LNCaP clone FGC (cell line): ENCODE results near the gene NUDT9.
A peak's percentile ranks its signal among the peaks of the same experiment; 100 is the strongest.
"Not testable (repeated sequence)": the region's sequence is repeated elsewhere in the genome, so short reads cannot be mapped to it uniquely, and the experiment has no call there.

Experiments
- DNase-seq: peaks from one replicate; pipeline ENCODE4 v3.0.0-alpha.2; 2011; ENCODE audit warnings: low read depth
- H3K4me3 ChIP-seq: 2 replicates; pipeline ENCODE4 v1.5.1; 2011; ENCODE audit warnings: mild to moderate bottlenecking, low read depth, low read length, control low read depth
- TF ChIP-seq, protein P1 (sequence below): IDR thresholded peaks from 2 replicates; pipeline ENCODE4 v1.5.1; 2012; ENCODE audit warnings: mild to moderate bottlenecking; ENCODE audit not compliant: control insufficient read depth, insufficient read depth; ENCODE audit errors: extremely low read depth

NUDT9 gene

GRCh38 chr4:87399954-87400353 lies 22.4 kb upstream of the NUDT9 start:
- H3K4me3 ChIP-seq: no peak overlapping the region
- TF ChIP-seq, protein P1, sequence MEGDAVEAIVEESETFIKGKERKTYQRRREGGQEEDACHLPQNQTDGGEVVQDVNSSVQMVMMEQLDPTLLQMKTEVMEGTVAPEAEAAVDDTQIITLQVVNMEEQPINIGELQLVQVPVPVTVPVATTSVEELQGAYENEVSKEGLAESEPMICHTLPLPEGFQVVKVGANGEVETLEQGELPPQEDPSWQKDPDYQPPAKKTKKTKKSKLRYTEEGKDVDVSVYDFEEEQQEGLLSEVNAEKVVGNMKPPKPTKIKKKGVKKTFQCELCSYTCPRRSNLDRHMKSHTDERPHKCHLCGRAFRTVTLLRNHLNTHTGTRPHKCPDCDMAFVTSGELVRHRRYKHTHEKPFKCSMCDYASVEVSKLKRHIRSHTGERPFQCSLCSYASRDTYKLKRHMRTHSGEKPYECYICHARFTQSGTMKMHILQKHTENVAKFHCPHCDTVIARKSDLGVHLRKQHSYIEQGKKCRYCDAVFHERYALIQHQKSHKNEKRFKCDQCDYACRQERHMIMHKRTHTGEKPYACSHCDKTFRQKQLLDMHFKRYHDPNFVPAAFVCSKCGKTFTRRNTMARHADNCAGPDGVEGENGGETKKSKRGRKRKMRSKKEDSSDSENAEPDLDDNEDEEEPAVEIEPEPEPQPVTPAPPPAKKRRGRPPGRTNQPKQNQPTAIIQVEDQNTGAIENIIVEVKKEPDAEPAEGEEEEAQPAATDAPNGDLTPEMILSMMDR: no peak
- no peak for DNase-seq

DNA sequence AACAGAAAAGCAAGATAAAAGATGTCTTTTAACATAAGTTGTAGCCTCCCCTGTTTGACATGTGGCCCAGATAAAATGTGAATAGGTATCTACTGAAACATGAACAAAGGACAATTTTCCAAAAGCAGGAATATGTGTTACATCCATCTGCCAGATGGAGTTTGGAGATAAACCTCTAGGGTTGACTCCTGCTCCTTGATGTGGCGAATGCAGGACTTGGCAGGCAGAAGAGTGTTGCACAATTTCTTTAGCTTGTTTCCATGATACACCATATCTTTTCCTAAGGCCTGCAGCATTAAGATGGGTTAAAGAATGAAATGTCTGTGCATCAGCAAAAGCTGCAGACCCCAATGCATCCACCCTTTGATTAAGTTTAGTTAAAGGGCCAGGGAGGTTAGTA lies 18.6 kb upstream of the NUDT9 start:
- not testable (repeated sequence) for H3K4me3 ChIP-seq, DNase-seq

DNA sequence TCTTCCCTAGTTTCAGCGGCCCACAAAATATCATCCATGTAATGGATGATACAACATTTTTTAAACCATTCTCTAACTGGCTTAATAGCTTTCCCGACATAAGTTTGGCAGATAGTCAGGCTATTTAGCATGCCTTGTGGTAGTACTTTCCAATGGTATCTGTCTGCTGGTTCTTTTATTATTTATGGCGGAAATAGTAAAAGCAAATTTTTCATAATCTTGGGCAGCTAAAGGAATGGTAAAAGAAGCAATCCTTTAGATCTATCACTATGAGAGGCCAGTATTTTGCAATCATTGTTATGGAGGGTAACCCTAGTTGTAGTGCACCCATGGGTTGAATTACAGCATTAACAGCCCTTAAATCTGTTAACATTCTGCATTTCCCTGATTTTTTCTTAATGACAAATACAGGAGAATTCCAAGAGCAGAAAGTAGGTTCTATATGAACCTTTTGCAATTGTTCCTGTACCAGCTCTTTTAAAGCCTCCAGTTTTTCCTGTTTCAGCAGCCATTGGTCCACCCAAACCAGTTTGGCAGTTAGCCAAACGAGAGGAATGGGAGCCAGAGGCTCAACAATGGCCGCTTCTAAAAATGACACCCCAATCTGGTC lies 17.1 kb upstream of the NUDT9 start:
- no peak for DNase-seq
- no peak overlapping the region for H3K4me3 ChIP-seq
- TF ChIP-seq, protein P1: no peak

DNA sequence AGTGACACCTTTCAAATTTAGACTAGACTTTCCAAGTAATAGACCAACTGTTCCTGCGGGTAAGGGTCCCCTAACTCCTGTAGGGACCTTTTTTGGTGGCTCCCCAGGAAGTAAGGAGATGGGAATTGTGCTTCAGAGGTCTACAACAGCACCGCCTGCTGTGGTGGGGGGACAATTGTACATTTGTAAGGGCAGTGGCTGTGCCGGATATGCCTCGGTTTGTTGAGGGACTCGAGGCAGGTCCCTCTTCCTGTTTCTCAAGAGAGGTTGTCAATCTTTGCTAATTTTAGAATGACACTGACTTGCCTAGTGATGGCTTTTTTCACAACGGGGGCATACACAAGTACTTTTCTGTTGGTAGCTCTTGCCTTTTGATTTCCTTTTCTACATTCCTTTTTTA lies 15.9 kb upstream of the NUDT9 start:
- H3K4me3 ChIP-seq: no peak overlapping the region
- DNase-seq: no peak
- TF ChIP-seq, protein P1: no peak

DNA sequence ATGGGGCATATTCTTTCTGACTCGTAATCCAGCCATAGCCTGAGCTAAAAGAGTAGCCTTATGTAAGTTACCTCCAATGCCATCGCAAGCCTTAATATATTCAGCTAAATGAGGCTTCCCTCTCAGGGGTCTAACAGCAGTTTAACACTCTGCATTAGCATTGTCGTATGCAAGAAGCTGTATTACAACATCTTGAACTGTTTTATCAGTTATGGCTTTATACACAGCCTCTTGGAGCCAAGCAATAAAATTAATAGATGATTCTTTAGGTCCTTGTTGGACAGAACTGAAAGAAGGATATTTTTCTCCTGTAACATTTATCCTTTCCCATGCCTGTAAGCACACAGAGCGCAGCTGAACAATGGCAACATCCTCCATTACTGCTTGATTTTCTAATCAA lies 15.5 kb upstream of the NUDT9 start:
- DNase-seq, H3K4me3 ChIP-seq: not testable (repeated sequence)

DNA sequence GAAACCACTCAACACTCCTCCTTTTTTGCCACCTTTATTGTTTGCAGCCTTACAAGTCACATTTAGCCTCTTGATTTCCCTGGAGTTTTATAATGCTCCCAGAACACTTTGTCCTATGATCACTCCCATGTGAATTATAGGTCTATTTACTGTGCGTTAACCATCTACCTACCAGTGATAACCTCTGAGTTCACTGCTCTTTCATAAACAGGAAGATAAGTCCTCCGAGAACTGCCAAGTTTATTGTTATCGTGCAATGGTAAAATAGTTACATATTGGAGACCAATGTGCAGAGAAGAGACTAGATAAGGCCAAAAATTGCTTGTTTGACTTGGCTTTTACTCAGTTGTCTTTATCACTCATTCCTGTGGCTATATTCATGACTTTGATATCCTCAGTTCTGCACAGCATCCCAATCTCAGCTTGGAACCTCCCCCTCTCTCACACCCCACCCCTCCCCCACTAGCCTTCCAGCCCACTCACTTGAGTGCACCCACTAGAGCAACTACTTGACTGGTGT lies 12.9 kb upstream of the NUDT9 start:
- TF ChIP-seq, protein P1: no peak
- H3K4me3 ChIP-seq: no peak overlapping the region
- DNase-seq: peak; percentile 79

DNA sequence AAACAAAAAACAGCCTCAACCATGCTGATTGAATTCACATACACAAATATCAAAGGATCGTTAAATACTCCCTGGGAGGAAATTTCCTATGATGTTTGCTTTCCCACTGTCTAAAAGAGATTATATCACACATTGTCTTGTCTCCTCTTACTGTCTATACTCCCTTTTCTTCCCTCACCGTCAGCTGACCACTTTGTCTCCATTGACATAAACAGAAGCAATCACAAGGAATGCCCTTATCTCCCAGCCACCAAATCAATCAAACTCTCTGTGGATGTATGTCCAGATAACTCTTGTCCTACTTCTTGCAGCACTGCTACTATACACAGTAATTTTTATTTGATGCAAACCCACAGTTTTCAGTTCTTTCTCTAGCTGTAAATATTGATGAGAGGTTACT lies 12.2 kb upstream of the NUDT9 start:
- TF ChIP-seq, protein P1: no peak
- no peak overlapping the region for H3K4me3 ChIP-seq
- DNase-seq: peak; percentile 75

DNA sequence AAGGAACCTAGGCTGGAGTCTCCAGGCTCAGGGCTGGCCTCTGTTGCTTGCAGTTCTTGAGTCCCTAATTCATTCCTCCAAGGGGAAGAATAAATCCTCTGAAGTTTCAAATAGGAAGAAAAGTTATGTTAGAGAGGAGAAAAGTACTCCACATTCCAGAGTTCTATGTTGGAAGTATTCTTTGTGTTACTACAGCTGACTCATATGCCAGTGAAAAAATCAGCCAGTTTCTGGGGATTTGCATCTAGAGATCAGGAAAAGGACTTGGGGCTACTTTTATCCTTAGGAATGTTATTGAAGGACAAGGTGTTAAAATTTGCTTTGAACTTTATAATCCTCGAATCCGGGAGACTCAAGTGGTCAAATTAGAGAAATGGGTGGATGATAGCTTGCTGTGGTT lies 11.7 kb upstream of the NUDT9 start:
- no peak overlapping the region for H3K4me3 ChIP-seq
- TF ChIP-seq, protein P1: no peak
- DNase-seq: no peak
